HG03159 (cell line): Measurements from ENCODE around the gene KPNA6.
"Not testable (repeated sequence)": the region's sequence is repeated elsewhere in the genome, so short reads cannot be mapped to it uniquely, and the experiment has no call there.

Source experiments
- ATAC-seq: cut with Tn5 transposase; IDR thresholded peaks from one replicate; pipeline ENCODE4 v1.9.1; 2021; ENCODE audit warnings: mild to moderate bottlenecking, moderate library complexity; ENCODE audit not compliant: unreplicated experiment

KPNA6 gene

GRCh38 chr1:32107742-32108661 lies at the start of gene KPNA6:
TSS of gene KPNA6 (plus strand) at chr1:32108056. CDS start at chr1:32108131, 75 bp downstream.
- peak; percentile 68 for ATAC-seq

GRCh38 chr1:32060914-32061313 lies 46.9 kb upstream of the KPNA6 start:
- no peak for ATAC-seq

GRCh38 chr1:32062867-32063230 lies 45.0 kb upstream of the KPNA6 start:
- ATAC-seq: no peak

GRCh38 chr1:32063261-32063681 lies 44.6 kb upstream of the KPNA6 start:
- ATAC-seq: no peak

GRCh38 chr1:32065613-32066488 lies 42.0 kb upstream of the KPNA6 start:
- not testable (repeated sequence) for ATAC-seq

GRCh38 chr1:32066489-32066873 lies 41.4 kb upstream of the KPNA6 start:
- ATAC-seq: no peak

GRCh38 chr1:32068957-32069588 lies 38.8 kb upstream of the KPNA6 start:
- ATAC-seq: no peak

- no peak for ATAC-seq
Measured at GRCh38 chr1:32071758-32072621, 35.9 kb upstream of the KPNA6 start.

GRCh38 chr1:32072622-32073298 lies 35.1 kb upstream of the KPNA6 start, which contains the start of gene TMEM39B:
TSS of gene TMEM39B (plus strand) at chr1:32072939. CDS start at chr1:32073048, 109 bp downstream.
- ATAC-seq: peak; percentile 86

- ATAC-seq: peak; percentile 24
Measured at GRCh38 chr1:32073299-32074229, 34.3 kb upstream of the KPNA6 start.

GRCh38 chr1:32074841-32075240 lies 33.0 kb upstream of the KPNA6 start:
- no peak for ATAC-seq

GRCh38 chr1:32077451-32077850 lies 30.4 kb upstream of the KPNA6 start:
- ATAC-seq: no peak

- ATAC-seq: no peak
Measured at GRCh38 chr1:32082022-32082421, 25.8 kb upstream of the KPNA6 start.

- not testable (repeated sequence) for ATAC-seq
Measured at GRCh38 chr1:32086381-32086780, 21.5 kb upstream of the KPNA6 start.

GRCh38 chr1:32091176-32091575 lies 16.7 kb upstream of the KPNA6 start:
- no peak for ATAC-seq

- ATAC-seq: no peak
Measured at GRCh38 chr1:32091591-32091990, 16.3 kb upstream of the KPNA6 start.

- no peak for ATAC-seq
Measured at GRCh38 chr1:32094746-32095521, 12.9 kb upstream of the KPNA6 start.

- no peak for ATAC-seq
Measured at GRCh38 chr1:32099426-32099825, 8.4 kb upstream of the KPNA6 start.
